Cortex of kidney (tissue), 1 donor: ENCODE results near the gene RUNDC3A.
A peak's percentile ranks its signal among the peaks of the same experiment; 100 is the strongest.
"Not testable (repeated sequence)": the region's sequence is repeated elsewhere in the genome, so short reads cannot be mapped to it uniquely, and the experiment has no call there.

ENCODE experiments used
- DNase-seq: peaks from one replicate; lab custom pipeline; 2025; lab: John Stamatoyannopoulos, UW

RUNDC3A gene

DNA sequence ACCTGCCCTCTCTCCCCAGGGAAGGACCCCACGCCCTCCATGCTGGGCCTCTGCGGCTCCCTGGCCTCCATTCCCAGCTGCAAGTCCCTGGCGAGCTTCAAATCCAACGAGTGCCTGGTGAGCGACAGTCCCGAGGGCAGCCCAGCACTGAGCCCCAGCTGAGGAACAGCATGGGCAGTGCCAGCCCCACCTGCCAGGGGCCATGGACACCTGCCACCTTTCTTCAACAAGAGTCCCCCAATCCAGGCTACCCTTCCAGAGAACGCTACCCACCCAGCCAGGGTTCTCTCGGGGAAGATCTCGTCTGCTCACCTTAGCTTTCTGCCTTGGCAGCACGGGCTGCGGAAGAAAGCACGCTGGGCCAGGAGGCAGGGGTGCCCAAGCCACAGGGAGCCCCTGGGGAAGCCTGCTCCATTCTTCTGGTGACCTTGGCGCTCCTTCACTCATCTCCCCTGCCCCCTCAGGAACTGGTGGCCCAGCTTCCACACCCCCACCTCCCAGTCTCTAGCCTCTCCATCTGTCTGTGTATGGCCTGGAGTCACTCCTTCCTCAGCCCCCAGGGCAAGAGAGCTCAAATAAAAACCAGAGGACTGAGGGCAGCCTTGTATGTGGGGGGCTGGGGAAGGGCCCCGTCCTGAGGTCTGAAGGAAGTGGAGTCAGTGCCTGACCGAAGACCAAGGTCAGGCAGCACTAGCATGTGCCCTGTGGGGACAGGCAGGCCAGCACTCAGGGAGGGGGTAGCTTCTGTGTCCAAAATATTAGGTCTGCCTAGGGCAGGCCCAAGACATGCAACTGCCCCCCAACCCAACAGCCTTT is 9.9 kb downstream of the RUNDC3A start:
- DNase-seq = no peak

DNA sequence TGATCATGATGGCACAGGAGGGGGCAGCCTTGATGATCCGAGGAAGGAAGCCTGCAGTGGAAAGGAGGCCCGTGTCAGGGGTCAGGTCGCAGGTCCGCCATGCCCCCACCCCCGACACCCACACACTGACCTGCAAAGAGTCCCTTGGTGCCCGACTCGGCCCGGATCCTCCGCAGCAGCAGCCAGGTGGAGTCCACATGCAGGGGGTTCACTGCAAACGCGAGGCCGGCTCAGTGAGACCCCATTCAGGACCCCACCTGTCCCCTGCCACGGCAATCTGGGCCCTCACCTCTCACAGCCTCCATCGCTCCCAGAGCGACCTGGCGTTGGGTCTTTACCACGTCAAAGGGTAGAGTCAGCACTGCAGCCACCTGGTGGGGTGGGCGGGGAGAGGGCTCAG is 11.7 kb downstream of the RUNDC3A start:
- DNase-seq = no peak

DNA sequence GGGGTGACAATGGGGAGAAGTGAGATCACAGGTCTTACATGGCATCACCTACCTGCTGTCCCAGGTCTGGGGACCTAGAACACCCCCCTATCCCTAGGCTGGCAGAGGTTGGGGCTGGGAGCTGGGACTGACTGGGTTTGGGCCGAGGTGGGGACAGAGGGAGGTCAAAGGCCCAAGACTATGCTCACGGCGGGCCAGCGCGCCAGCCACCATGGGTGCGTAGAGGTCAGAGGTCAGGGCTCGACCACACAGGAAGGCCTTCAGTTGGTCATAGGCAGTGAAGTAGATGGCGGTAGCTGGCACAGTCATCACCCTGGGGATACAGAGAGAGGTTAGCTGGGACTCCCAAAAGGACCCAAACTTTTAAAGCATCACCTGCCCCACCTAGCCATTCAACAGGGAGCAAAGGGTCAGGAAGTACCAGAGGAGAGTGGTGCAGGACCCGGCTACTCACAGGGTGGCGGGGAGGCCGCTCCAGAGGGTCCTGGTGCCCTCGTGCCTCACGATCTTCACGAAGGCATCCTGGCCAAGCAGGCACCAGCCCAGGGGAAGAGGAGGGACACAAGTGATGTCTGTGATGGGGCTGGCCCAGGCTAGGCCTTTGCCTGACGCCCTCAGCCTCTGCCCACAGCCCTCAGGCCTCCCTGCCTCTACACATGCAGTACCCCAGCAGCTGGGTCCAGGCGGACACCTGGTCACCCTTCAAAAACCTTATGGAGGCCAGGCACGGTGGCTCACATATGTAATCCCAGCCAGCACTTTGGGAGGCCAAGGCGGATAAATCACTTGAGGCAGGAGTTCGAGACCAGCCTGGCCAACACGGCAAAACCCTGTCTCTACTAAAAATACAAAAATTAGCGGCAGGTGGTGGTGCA is 13.1 kb downstream of the RUNDC3A start:
- no peak for DNase-seq

DNA sequence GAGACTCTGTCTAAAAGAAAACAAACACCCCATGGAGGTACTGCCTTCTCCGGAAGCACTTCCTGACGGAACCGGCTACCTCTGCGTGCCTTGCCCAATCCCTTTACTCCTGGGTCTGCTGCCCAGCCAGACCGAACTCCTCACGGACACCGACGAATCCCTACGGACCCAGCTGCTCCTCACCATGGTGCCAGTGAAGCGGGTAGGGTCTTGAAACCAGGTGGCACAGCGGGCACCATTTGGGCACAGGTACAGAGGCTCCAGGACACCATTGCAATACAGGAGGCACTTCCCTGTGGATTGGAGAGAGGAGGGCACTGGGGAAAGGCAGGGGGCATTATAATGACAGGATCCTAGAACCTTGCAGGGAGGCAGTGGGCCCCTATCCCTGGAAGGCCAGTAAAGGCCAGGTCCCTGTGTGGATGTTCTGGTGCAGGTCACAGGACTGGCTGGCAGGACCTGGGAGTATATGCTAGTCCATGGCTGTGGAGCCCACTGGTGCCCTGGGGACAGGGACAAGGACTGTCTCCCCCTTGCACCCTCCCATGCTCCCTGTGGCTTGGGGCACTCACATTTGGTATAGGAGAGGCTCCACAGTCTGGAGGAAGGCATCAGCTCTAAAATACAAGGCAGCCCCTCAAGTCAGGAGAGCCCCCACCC is 14.0 kb downstream of the RUNDC3A start:
- no peak for DNase-seq

DNA sequence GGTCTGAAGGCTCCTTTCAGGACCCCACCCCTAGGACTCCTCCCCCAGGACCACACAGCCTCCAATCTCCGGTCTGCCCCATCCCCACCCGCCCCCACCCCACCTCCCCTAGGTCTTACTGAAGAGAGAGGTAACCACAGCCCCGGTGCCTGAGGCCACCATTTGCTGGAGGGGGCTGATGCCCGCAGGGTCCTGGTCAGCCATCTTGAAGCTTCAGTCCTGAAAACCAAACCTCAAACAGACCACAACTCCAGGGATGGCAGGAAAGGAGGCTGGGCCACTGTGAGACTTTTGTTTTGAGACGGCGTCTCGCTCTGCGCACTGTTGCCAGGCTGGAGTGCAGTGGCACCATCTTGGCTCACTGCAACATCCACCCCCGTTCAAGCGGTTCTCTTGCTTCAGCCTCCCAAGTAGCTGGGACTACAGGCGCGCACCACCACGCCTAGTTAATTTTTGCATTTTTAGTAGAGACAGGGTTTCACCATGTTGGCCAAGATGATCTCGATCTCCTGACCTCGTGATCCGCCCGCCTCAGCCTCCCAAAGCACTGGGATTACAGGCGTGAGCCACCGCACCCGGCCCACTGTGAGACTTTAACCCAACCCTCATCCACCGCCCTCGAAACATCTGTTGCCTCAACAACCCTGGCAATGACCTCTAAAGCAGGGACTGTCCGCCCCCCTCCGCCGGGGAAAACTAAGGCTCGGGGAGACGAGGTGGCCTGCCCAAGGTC is 15.1 kb downstream of the RUNDC3A start:
- DNase-seq = no peak

DNA sequence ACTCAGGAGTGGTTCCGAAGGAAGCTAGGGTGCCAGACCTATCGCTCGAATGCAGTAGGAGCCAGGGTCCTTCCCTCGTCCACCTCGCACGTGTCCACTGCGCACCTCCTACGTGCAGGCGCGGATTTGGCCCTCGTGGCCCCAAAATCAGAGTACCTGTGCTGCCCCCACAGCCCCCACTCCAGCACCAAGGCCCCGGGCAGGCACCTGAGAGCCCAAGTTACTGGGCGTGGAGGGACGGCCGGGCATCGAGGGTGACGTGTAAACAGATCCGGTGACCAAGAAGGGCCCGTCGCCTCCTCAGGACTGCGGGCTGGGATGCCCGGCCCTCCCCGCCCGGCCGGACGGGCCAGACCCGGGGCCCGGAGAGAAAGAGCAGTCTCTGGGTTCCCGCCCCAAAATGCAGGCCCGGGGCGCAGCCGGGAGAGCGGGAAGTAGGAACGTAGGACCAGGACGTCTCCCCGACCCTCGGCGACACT is 15.7 kb downstream of the RUNDC3A start:
- DNase-seq = no peak

DNA sequence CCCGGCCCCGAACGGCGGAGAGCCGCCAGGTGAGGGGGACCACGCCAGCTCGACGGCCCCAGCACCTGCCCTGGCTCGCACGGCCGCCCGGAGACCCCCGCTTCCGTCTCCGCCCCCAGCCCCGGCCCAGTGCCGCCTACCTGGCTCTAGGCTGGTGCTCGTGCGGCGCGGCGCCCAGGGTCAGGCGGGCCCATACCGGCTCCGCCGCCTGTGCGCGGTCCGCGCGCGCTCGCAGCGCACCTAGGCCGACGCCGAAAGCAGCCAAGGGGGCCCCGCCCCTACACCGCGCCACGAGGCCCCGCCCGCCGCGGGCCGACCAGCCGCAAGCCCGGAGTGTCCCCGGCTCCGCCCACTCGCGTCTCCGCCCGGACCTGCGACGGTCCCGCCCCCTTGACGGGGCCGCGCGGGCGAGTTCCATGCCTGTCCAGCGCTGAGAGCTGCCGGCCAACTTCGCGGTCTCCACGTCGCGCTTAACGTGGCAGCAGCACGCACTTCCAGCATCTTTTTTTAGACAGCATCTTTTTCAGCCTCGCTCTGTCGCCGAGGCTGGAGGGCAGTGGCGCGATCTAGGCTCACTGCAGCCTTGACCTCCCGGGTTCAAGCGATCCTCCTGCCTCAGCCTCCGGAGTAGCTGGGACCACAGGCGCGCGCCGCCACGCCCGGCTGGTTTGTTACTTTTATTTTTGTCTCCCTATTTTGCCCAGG is 16.3 kb downstream of the RUNDC3A start, which contains the start of gene SLC25A39:
TSS of gene SLC25A39 (minus strand) at position 253 of the 705 bp plus-strand sequence. CDS start 1,261 bp downstream, outside the sequence.
- peak; percentile 70 for DNase-seq

DNA sequence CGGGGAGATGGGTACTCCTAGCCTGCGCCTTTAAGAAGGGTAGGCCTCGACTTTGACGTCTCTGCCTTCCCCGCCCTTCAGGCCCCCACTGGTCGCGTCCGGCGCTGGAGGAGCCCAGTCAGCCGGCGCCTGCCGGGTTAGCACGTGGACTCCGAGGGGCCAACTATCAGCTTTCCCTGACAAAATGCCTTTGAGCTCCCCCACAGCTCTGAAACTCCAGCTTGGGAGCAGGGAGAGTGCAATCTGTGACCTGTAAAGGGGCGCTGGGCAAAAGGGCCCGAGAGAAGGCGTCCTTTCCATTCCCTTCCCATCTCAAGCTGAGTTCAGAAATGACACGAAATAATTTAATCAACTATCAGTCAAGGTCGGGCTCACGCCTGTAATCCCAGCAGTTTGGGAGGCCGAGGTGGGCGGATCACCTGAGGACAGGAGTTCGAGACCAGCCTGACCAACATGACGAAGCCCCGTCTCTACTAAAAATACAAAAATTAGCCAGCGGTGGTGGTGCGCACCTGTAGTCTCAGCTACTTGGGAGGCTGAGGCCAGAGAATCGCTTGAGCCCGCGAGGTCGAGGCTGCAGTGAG is 18.6 kb downstream of the RUNDC3A start:
- peak; percentile 60 for DNase-seq

DNA sequence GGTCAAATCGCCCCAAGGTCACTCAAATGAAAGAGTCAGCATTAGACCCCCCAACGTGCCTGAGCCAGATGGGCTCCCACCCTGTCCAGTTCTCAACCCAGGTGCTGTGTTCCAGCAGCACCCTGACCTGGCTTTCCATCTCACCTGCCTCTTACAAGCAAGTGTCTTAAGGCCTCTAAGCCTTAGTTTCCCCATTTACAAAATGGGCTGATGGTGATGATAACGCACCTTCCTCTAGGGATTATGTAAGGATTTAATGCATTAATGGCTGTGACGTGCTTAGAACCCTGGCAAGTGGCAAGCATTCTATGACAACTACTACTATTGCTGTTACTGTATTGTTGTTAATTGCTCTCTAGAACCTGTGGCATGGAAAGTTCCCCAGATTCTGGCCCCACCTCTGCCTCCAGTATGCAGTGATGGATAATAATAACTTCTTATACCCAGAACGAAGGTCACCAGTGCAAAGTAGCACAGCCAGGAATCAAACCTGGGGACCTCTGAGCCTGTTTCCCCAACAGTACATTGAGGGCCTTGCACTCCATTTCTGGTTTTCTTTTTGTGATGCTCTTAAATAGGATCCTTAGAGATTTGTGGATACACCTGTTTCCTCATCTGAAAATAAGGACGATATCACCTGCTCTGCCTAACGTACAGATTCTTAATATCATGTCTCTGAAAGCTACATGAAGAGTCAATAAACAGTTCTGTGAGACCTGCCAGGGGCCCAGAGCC is 19.5 kb downstream of the RUNDC3A start:
- no peak for DNase-seq

DNA sequence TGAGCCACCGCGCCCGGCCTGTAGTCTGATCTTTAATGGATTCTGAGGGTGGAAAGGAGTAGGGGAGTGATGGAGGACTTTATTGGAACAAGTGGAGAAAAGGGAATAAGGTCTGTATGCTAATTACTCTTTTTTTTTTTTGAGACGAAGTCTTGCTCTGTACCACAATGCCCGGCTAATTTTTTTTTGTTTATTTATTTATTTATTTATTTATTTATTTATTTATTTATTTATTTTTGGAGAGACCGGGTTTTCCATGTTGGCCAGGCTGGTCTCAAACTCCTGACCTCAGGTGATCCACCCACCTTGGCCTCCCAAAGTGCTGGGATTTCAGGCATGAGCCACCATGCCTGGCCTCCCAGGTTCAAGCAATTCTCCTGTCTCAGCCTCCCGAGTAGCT is 21.1 kb downstream of the RUNDC3A start:
- DNase-seq = not testable (repeated sequence)

DNA sequence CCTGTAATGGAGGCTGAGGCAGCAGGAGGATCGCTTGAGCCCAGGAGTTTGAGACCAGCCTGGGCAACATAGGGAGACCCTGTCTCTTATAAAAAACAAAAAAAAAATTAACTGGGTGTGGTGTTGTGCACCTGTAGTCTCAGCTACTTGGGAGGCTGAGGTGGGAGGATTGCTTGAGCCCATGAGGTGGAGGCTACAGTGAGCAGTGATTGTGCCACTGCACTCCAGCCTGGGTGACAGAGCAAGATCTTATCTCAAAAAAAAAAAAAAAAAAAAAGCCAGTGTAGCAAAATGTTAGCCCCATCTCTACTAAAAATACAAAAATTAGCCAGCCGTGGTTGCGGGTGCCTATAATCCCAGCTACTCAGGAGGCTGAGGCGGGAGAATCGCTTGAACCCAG is 21.9 kb downstream of the RUNDC3A start:
- not testable (repeated sequence) for DNase-seq

DNA sequence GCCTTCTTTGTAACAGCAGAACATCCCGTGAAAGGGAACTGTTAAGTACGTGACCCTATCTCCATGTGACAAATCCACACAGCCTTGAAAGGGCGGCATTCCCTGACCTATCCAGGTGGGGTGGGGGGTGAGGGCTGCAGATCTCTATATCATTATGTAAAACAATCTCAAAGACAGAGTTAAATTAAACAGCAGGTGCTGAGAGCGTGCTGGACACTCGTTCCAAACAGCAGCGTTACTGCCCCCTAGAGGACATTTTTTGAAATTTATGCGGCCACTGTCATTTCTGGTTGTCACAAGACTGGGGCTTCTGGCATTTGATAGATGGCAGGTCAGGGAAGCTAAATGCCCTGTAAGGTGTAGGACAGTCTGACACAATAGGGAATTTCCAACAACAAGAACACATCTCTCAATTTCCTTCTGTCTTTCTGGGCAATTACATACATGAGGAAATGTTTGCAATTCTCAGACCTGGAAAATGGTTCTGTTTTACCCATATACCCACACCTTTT is 22.9 kb downstream of the RUNDC3A start:
- DNase-seq = no peak

DNA sequence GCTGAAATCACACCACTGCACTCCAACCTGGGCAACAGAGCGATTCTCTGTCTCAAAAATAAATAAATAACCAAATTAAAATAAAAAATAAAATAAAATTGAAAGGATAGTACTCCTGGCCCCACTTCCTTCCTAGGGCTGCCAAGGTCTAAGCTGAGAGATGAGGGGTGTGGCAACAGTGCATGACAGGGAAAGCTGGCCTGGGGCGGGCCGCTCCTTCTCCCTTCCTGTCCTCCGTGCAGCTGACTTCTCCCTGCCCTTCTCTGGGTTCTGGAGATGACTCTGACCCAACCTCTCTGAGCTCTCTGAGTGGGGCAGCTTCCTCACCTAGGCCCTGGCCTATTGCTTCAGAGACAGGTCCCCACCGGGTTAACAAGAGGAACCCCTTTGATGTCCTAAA is 25.0 kb downstream of the RUNDC3A start:
- DNase-seq = no peak

DNA sequence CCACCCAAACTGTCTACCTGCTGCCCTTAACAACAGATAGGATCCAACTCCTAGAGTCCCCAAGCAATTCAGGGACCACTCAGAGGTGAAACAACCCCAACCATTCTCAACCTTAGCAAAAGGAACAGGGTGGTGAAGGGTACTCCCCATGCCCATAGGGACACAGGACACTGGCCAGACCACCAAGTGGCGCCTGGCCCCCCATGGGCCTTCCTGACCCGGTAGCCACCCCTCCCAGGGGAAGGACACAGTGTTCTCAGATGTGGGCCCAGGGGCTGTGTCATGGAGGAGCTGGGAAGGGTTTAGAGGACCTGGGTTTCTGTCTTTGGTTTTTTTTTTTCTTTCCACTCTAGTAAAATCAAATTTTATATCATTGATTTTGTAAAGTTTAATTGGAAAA is 25.9 kb downstream of the RUNDC3A start:
- DNase-seq = no peak

DNA sequence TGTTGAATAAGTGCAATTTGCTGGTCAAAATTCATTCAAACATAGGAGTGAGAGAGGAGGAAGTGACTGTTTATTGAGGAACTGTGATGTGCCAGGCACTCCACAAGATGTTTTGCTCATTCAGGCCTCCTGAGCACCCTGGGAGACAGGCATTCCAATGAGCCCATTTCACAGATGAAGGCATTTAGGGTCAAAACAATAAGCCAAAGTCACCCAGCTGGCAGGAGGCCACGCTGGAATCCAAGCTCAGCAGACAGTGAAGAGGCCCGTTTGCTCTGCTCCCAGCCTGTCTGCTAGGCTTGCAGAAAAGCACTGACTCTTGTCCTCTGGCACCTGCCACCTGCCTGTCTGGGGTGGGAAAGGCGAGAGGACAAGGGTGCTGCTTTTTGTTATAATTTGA is 26.3 kb downstream of the RUNDC3A start:
- DNase-seq = no peak

DNA sequence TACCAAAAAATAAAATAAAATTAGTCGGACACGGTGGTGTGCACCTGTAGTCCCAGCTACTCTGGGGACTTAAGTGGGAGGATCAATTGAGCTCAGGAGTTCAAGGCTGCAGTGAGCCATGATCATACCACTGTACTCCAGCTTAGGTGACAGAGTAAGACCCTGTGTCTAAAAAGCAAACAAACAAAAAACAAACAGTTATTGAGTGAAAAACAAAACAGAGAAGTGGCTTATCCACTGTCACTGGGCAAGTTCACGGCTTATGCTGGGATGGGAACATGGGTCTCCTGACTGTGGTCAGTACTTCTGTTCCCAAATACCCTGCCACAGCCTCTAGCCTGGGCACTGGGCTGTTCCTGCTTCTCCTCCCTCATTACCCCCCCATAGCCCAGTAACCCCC is 27.2 kb downstream of the RUNDC3A start:
- DNase-seq = no peak

DNA sequence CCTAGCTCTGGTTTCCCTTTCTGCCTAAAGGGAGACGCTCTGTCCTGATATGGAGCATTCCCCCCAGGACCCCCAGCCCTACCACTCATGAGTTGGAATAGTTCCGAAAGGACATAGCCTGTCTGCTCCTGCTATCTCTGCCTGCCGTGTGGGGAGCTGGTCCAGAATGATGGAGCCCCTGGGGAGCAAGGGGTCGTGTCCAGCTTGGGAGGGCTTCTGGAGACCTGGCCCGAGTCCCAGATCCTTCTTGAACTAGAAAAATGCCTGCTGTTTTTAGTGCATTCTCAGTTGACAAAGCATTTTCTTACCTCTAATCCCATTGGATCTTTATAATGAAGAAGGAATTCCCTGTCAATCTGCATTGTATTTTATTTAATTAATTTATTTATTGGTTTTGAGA is 27.6 kb downstream of the RUNDC3A start:
- DNase-seq = no peak

DNA sequence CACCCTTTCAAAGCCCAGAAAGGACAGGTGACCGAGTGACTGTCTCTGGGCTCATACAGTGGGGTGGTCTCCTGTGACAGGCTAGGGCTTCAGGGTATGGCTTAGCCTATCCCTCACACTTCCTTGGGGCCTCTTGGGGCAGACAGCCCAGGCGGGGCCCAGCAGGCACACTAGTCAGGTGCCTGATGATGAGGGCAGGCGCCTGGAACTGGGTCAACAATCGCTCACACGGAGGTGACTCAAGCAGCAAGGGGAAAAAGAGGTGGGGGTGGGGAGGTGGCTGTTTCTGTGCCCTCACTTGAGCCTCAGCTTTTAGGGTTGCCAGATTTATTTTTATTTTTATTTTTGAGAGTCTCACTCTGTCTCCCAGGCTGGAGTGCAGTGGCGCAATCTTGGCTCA is 30.3 kb downstream of the RUNDC3A start:
- DNase-seq = no peak

DNA sequence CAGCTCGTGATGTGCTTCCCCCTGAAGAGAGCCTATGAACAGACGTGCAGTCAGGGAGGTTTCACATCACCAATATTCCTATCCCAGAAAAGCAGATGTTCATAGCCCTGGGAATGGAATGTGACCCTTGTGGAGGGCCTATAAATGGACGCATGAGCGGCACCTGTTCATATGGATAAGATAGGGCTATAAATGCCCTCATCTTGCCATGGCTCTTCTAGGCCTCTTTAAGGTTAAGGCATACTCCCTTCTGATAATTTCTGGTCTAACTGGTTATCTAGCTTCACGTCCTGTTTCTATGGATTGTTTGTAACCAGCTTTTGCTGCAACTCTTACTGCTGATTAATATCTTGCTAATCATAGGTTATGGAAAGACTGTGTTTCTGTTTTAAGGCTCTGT is 32.2 kb downstream of the RUNDC3A start:
- DNase-seq = not testable (repeated sequence)
